Testis (tissue), 5 donors: Measurements from ENCODE around the gene CFHR4. TPM values are rescaled to one million over a fixed set of nuclear protein-coding genes. Genes with fewer than 3 reads are reported as not detected.
"Not testable (repeated sequence)": the region's sequence is repeated elsewhere in the genome, so short reads cannot be mapped to it uniquely, and the experiment has no call there.

Experiments used
- DNase-seq: peaks from one replicate; pipeline ENCODE4 v3.0.0-alpha.2; 2019
- H3K27ac ChIP-seq, 2 donors: fragments of 200-600 bp; sonication (generic); one replicate each; pipeline ENCODE4 v1.5.1; 2019
- H3K27me3 ChIP-seq: fragments of 200-600 bp; sonication (generic); one replicate; pipeline ENCODE4 v1.5.1; 2019
- H3K36me3 ChIP-seq: fragments of 200-600 bp; sonication (generic); one replicate; pipeline ENCODE4 v1.5.1; 2017; ENCODE audit warnings: low read depth; ENCODE audit errors: missing control alignments
- H3K4me1 ChIP-seq: fragments of 200-600 bp; sonication (generic); one replicate; pipeline ENCODE4 v1.5.1; 2019
- H3K4me3 ChIP-seq, 2 donors: fragments of 200-600 bp; sonication (generic); one replicate each; pipeline ENCODE4 v1.5.1; 2017 to 2019
- H3K9me3 ChIP-seq: fragments of 200-600 bp; sonication (generic); one replicate; pipeline ENCODE4 v1.5.1; 2017
- CTCF ChIP-seq, 3 experiments: fragments of 450-650 bp in 2 of 3; fragments of 200-600 bp in 1 of 3; sonication (generic) in 1 of 3; IDR thresholded peaks; one replicate each; pipeline ENCODE4 v1.5.1; 2016 to 2019; ENCODE audit warnings: antibody characterized with exemption in 3 of 3, mild to moderate bottlenecking in 2 of 3, moderate library complexity in 1 of 3
- POLR2A ChIP-seq: fragments of 450-650 bp; IDR thresholded peaks from one replicate; pipeline ENCODE4 v1.6.1; 2017; ENCODE audit warnings: antibody characterized with exemption, mild to moderate bottlenecking, moderate library complexity
- WGBS, 2 donors: methylation state at CpG; one replicate each; pipeline ENCODE4 v1.1.5; 2018; 5-methylcytosine and 5-hydroxymethylcytosine counted together
- intact Hi-C: fragments of 100-400 bp; cut with DNase I; formaldehyde crosslinking; loops from one replicate; pipeline ENCODE4 v1.15.1; 2023; ENCODE audit warnings: low total_unique reads
- long read RNA-seq, 2 donors: transcript quantifications; one replicate each; lab custom pipeline, GENCODE V29; 2026
- polyA plus RNA-seq: library from polyadenylated mRNA; stranded (reverse); fragments of 350-450 nt; fragmentation: Illumina TruSeq; extraction: RNeasy Lipid Tissue Mini Kit (QIAGEN cat#74804); gene quantifications from one replicate; pipeline ENCODE4 v1.2.3, GENCODE V29; 2014; ENCODE audit warnings: low read depth, low replicate concordance; ENCODE audit not compliant: insufficient read depth
- total RNA-seq, 2 donors: library from RNA; depleted of rRNA; stranded (reverse); fragments of >200 nt; gene quantifications; one replicate each; pipeline ENCODE4 v1.2.3, GENCODE V29; 2016

Gene CFHR4
- under 1 TPM in 1 of 2 donors, not detected in 1; 0.25 TPM for total RNA-seq
- not detected for polyA plus RNA-seq
- long read RNA-seq, donor 1, result 0 reads
- long read RNA-seq, donor 2, result 0 reads

GRCh38 chr1:196887515-196888239 lies at the start of gene CFHR4:
TSS of gene CFHR4 (plus strand) at chr1:196888052. CDS start at chr1:196888151, 99 bp downstream.
- Histone ChIP-seq H3K27ac (no peak within 1 kb of the TSS), H3K27me3 (no peaks in the 10 kb centered on the region), H3K4me3 (no peak within 1 kb of the TSS), H3K4me1 (no peaks in the 10 kb centered on the region), H3K9me3 (no peaks in the 10 kb centered on the region), H3K36me3 (no peaks in the 10 kb centered on the region)
- TF ChIP-seq POLR2A, result no peak
- TF ChIP-seq CTCF (IDR thresholded peaks at IDR 0.05), result no peak
- intact Hi-C loops, result no loop called here
- DNase-seq, result no peak

- whole genome bisulfite sequencing, 2 donors, result 73 to 79% methylated on average over 2 of the region's 4 CpGs
- H3K27me3 ChIP-seq, DNase-seq, H3K27ac ChIP-seq, H3K36me3 ChIP-seq, H3K9me3 ChIP-seq, intact Hi-C loops, H3K4me1 ChIP-seq, H3K4me3 ChIP-seq: not testable (repeated sequence)
Observed at GRCh38 chr1:196849613-196850492, 38.0 kb upstream of the CFHR4 start.

- no peaks in the 10 kb centered on the region for H3K27me3 ChIP-seq
- intact Hi-C loops, result no loop called here
- 76 to 78% methylated on average over 5 to 6 of the region's 6 CpGs for WGBS, 2 donors
- H3K27ac ChIP-seq, result no peak overlapping the region
- TF ChIP-seq POLR2A (no peak), CTCF (IDR thresholded peaks at IDR 0.05) (no peak)
- no peaks in the 10 kb centered on the region for H3K9me3 ChIP-seq
- no peak for DNase-seq
- H3K4me1 ChIP-seq, result no peaks in the 10 kb centered on the region
- no peaks in the 10 kb centered on the region for H3K36me3 ChIP-seq
- no peak overlapping the region for H3K4me3 ChIP-seq
Observed at GRCh38 chr1:196856053-196856452, 31.8 kb upstream of the CFHR4 start.

GRCh38 chr1:196857188-196857587 lies 30.7 kb upstream of the CFHR4 start:
- intact Hi-C loops, result no loop called here
- DNase-seq, result no peak
- Histone ChIP-seq H3K9me3 (no peaks in the 10 kb centered on the region), H3K27me3 (no peaks in the 10 kb centered on the region), H3K4me3 (no peak overlapping the region), H3K27ac (no peak overlapping the region), H3K4me1 (no peaks in the 10 kb centered on the region), H3K36me3 (no peaks in the 10 kb centered on the region)
- no peak for TF ChIP-seq CTCF (IDR thresholded peaks at IDR 0.05)
- no peak for TF ChIP-seq POLR2A
- 78 to 81% methylated on average over 2 of the region's 2 CpGs for WGBS, 2 donors

- Histone ChIP-seq H3K4me3 (no peak overlapping the region), H3K36me3 (no peaks in the 10 kb centered on the region), H3K4me1 (no peaks in the 10 kb centered on the region), H3K27me3 (no peaks in the 10 kb centered on the region), H3K9me3 (no peaks in the 10 kb centered on the region), H3K27ac (no peak overlapping the region)
- 43 to 67% methylated on average over 3 of the region's 3 CpGs for WGBS, 2 donors
- intact Hi-C loops, result no loop called here
- no peak for DNase-seq
- TF ChIP-seq POLR2A (no peak), CTCF (IDR thresholded peaks at IDR 0.05) (no peak)
Observed at GRCh38 chr1:196858811-196859210, 29.0 kb upstream of the CFHR4 start.
